Smooth muscle cell (in vitro differentiated cells): ENCODE results near the gene AAGAB. TPM values are rescaled to one million over a fixed set of nuclear protein-coding genes. Genes with fewer than 3 reads are reported as not detected.

Experiments used
- DNase-seq: peaks from one replicate; lab custom pipeline; 2025; ENCODE audit not compliant: unreplicated experiment; lab: John Stamatoyannopoulos, UW
- H2AFZ ChIP-seq: fragments of 200-600 bp; sonication (generic); 2 replicates; pipeline ENCODE4 v1.6.0; 2016; ENCODE audit warnings: antibody characterized with exemption, low read depth, mild to moderate bottlenecking
- H3F3A ChIP-seq: fragments of 200-600 bp; sonication (generic); 2 replicates; pipeline ENCODE4 v1.6.0; 2017; ENCODE audit warnings: antibody characterized with exemption, low read depth
- H3K27ac ChIP-seq: fragments of 200-600 bp; sonication (generic); 2 replicates; pipeline ENCODE4 v1.5.1; 2016; ENCODE audit warnings: low read depth, mild to moderate bottlenecking
- H3K27me3 ChIP-seq: fragments of 200-600 bp; sonication (generic); 2 replicates; pipeline ENCODE4 v1.6.1; 2016; ENCODE audit warnings: low read depth, mild to moderate bottlenecking
- H3K36me3 ChIP-seq: fragments of 200-600 bp; sonication (generic); 2 replicates; pipeline ENCODE4 v1.5.1; 2016; ENCODE audit warnings: low read depth
- H3K4me1 ChIP-seq: fragments of 200-600 bp; sonication (generic); 2 replicates; pipeline ENCODE4 v1.5.1; 2016; ENCODE audit warnings: low read depth
- H3K4me2 ChIP-seq: fragments of 200-600 bp; sonication (generic); 2 replicates; pipeline ENCODE4 v1.6.0; 2016; ENCODE audit warnings: mild to moderate bottlenecking
- H3K4me3 ChIP-seq: fragments of 200-600 bp; sonication (generic); 2 replicates; pipeline ENCODE4 v1.5.1; 2016; ENCODE audit warnings: mild to moderate bottlenecking
- H3K79me2 ChIP-seq: fragments of 200-600 bp; sonication (generic); 2 replicates; pipeline ENCODE4 v1.6.0; 2016; ENCODE audit warnings: low read depth, mild to moderate bottlenecking
- H3K9ac ChIP-seq: fragments of 200-600 bp; sonication (generic); 2 replicates; pipeline ENCODE4 v1.6.0; 2016; ENCODE audit warnings: low read depth
- H3K9me3 ChIP-seq: fragments of 200-600 bp; sonication (generic); replicated peaks from 2 replicates; pipeline ENCODE4 v1.5.1; 2016; ENCODE audit warnings: low read depth
- H4K20me1 ChIP-seq: fragments of 200-600 bp; sonication (generic); 2 replicates; pipeline ENCODE4 v1.6.0; 2016; ENCODE audit warnings: low read depth
- CTCF ChIP-seq: fragments of 200-600 bp; sonication (generic); IDR thresholded peaks from 2 replicates; pipeline ENCODE4 v1.5.1; 2017; ENCODE audit warnings: borderline replicate concordance, mild to moderate bottlenecking, antibody characterized with exemption; ENCODE audit not compliant: insufficient read depth, poor library complexity, severe bottlenecking
- WGBS: methylation state at CpG from one replicate; pipeline ENCODE4 v1.1.7; 2016; ENCODE audit warnings: low lambda C conversion rate; 5-methylcytosine and 5-hydroxymethylcytosine counted together
- polyA plus RNA-seq: library from polyadenylated mRNA; unstranded; fragments of >200 nt; fragmentation: Nextera tagmentation; extraction: Ambion mirVana; gene quantifications from 2 replicates; pipeline ENCODE4 v1.2.1, GENCODE V29; 2016
- total RNA-seq: library from RNA; depleted of rRNA; stranded (reverse); fragments of >200 nt; gene quantifications from 2 replicates; pipeline ENCODE4 v1.2.3, GENCODE V29; 2014

Gene AAGAB
- total and polyA plus RNA-seq, 2 experiments from 2014 or later: 38.2 to 39.6 TPM

- H3K27me3 ChIP-seq: no peaks in the 10 kb centered on the region
- no peak overlapping the region for H3K4me3 ChIP-seq
- no peaks in the 10 kb centered on the region for H4K20me1 ChIP-seq
- H3K9ac ChIP-seq: no peak overlapping the region
- no peaks in the 10 kb centered on the region for H3K79me2 ChIP-seq
- H3K4me2 ChIP-seq: no peak overlapping the region
- H3K36me3 ChIP-seq: no peaks in the 10 kb centered on the region
- H2AFZ ChIP-seq: no peak overlapping the region
- no peaks in the 10 kb centered on the region for H3K9me3 ChIP-seq
- no peaks in the 10 kb centered on the region for H3F3A ChIP-seq
- TF ChIP-seq CTCF: no peak
- no peak overlapping the region for H3K27ac ChIP-seq
- H3K4me1 ChIP-seq: no peaks in the 10 kb centered on the region
- DNase-seq: no peak
- 98% methylated on average over 4 of the region's 4 CpGs for WGBS
These were observed 67.8 kb downstream of the AAGAB start for GRCh38 chr15:67186688-67187087.

DNA sequence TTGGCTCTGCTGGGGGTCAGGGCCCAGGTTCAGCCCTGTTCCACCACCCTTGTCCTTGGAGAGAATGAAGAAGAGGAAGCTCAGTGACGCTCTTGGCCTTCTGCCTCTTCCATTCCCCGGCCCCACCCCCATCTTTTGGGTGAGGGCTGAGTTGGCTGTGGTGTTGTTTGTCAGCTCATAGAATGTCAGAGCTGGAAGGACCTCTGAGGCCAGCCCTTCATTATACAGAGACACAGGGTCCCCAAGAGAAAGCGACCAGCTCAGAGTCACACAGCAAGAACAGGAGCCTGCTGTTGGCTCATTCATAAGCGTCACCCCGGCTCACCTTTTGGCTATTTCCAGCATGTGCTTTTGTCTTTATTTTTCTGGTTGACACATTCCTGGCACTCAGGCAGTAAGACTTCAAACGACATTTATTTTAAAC lies 68.2 kb downstream of the AAGAB start:
- Histone ChIP-seq H3K9ac (no peak overlapping the region), H3K4me3 (no peak overlapping the region), H2AFZ (no peak overlapping the region), H3F3A (no peaks in the 10 kb centered on the region), H3K4me2 (no peak overlapping the region), H3K27me3 (no peaks in the 10 kb centered on the region), H3K4me1 (no peaks in the 10 kb centered on the region), H3K79me2 (no peaks in the 10 kb centered on the region), H3K36me3 (no peaks in the 10 kb centered on the region), H3K9me3 (no peaks in the 10 kb centered on the region), H3K27ac (no peak overlapping the region), H4K20me1 (no peaks in the 10 kb centered on the region)
- WGBS: over 99% methylated on average over 6 of the region's 6 CpGs
- DNase-seq: no peak
- no peak for TF ChIP-seq CTCF

DNA sequence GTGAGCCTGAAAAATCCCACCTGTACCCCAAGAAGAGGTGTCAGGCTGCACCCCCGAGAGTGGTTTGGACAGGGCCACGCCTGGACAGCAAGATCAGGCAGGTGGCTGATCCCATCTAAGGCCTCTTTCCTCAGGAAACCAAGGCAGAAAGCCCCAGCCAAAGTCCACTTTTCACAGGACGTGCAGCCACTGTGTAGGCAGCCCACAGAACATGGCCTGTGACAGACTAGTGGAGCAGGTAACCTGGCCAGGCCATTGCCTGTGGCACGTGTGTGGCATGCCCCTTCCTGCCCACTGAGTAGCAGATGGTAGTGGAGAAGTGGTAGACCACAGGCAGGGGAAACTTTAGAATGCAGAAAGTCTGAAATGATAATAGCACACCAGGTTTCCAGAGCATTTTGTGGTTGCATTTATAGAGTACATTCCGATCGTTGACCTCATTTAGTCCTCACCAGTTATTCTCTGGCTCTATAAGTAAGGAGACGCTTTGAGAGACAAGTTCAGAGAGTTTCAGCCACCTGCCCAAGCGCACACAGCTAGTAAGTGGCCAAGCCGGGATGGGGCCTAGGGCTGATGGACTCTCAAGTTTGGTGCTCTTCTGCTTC lies 68.7 kb downstream of the AAGAB start:
- H3K27me3 ChIP-seq: no peaks in the 10 kb centered on the region
- no peak for TF ChIP-seq CTCF
- no peak overlapping the region for H3K4me2 ChIP-seq
- no peaks in the 10 kb centered on the region for H3K36me3 ChIP-seq
- no peak overlapping the region for H3K27ac ChIP-seq
- DNase-seq: no peak
- H3K4me3 ChIP-seq: no peak overlapping the region
- H3K9ac ChIP-seq: no peak overlapping the region
- no peaks in the 10 kb centered on the region for H4K20me1 ChIP-seq
- WGBS: 81% methylated on average over 9 of the region's 9 CpGs
- H3K9me3 ChIP-seq: no peaks in the 10 kb centered on the region
- no peak overlapping the region for H2AFZ ChIP-seq
- H3K79me2 ChIP-seq: no peaks in the 10 kb centered on the region
- no peaks in the 10 kb centered on the region for H3F3A ChIP-seq
- H3K4me1 ChIP-seq: no peaks in the 10 kb centered on the region

GRCh38 chr15:67185051-67185450 lies 69.4 kb downstream of the AAGAB start:
- peaks cover 4% of the 10 kb centered on the region for H3F3A ChIP-seq
- no peak for TF ChIP-seq CTCF
- H4K20me1 ChIP-seq: no peaks in the 10 kb centered on the region
- H3K79me2 ChIP-seq: no peaks in the 10 kb centered on the region
- DNase-seq: no peak
- H3K4me3 ChIP-seq: no peak overlapping the region
- no peak overlapping the region for H3K9ac ChIP-seq
- H3K27ac ChIP-seq: no peak overlapping the region
- no peaks in the 10 kb centered on the region for H3K9me3 ChIP-seq
- H3K4me1 ChIP-seq: no peaks in the 10 kb centered on the region
- H3K4me2 ChIP-seq: no peak overlapping the region
- no peaks in the 10 kb centered on the region for H3K27me3 ChIP-seq
- 94% methylated on average over 6 of the region's 6 CpGs for WGBS
- no peaks in the 10 kb centered on the region for H3K36me3 ChIP-seq
- no peak overlapping the region for H2AFZ ChIP-seq
